ENCODE measurements around the gene RFWD3. TPM values are rescaled to one million over a fixed set of nuclear protein-coding genes. Genes with fewer than 3 reads are reported as not detected.

Gene RFWD3
- total and polyA plus RNA-seq, 2 of the 13 experiments (the other 11 are each of a cell fraction or from before 2014, with no cell fraction given): 23.4 to 62.6 TPM

GRCh38 chr16:74700438-74701225, 34.0 kb upstream of the RFWD3 start, which contains the start of gene MLKL (continued):
- TF ChIP-seq MLX (CRISPR knock-in tag; IDR thresholded peaks at IDR 0.05) (0 out of 2 replicates have a peak, but pooled peaks have one; percentile 56), ZBTB7B (CRISPR knock-in tag; IDR thresholded peaks at IDR 0.05) (peak; percentile 92), NKX3-1 (CRISPR knock-in tag; IDR thresholded peaks at IDR 0.05) (0 out of 2 replicates have a peak, but pooled peaks have one; percentile 67), JDP2 (CRISPR knock-in tag; IDR thresholded peaks at IDR 0.05; ENCODE audit: borderline replicate concordance) (no peak), SNAPC5 (CRISPR knock-in tag; IDR thresholded peaks at IDR 0.05; ENCODE audit: borderline replicate concordance) (no peak; the same call in 1 of the 2 replicates), ZNF234 (CRISPR knock-in tag; conservative IDR thresholded peaks at IDR 0.05) (no peak), NFAT5 (CRISPR knock-in tag; IDR thresholded peaks at IDR 0.05) (peak; percentile 70; the same call in 1 of the 2 replicates), REST (IDR thresholded peaks at IDR 0.05; ENCODE audit: borderline replicate concordance in 1 of 2, low read depth in 1 of 2, low read length in 2 of 2) (no peak; a peak in 1 of 4 replicates), GLMP (CRISPR knock-in tag; IDR thresholded peaks at IDR 0.05; ENCODE audit: borderline replicate concordance) (no peak), ZBTB25 (CRISPR knock-in tag; IDR thresholded peaks at IDR 0.05) (peak; percentile 84), MYNN (CRISPR knock-in tag; IDR thresholded peaks at IDR 0.05; ENCODE audit: low read depth) (no peak)

Data from HepG2 (cell line).